ENCODE data around the gene SMPD2. TPM values are rescaled to one million over a fixed set of nuclear protein-coding genes. Genes with fewer than 3 reads are reported as not detected.

Gene SMPD2
- total RNA-seq, result 9.8 to 11.9 TPM (median 10.4 TPM) in 3 replicates

DNA sequence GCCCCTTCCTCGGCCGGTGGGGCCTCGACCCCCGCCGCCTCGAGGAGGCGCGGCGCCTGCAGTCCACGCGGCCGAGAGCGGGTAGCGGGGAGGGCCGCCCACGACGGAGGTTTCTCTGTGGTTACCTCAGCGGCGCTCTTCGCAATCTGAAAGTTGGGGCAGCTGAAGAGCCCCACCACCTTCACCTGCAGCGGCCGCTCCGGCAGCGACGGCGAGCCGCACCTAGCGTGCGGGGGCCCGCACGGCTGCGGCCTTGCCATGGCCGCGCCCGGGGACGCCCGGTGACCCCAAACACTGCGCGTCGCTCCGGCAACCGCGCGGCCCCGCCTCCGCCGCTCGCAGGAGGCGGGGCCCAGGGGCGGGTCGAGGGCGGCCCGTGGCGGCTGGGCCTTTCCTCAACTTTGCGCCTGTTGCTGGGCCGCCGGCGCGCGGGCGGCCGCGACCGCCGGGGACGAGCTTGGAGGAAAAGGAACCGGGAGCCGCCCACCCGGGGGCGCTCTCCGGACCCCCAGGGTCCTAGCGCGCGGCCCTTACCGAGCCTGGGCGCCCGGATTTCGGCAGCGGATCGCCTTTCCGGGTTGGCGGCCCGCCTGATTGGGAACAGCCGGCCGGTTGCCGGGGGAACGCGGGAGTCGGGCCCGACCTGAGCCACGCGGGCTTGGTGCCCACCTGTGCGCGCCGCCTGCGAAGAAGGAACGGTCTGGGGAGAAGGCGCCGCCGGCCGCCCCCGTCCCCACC is at the start of gene SMPD2, which contains the start of gene PPIL6:
TSS of gene SMPD2 (plus strand) at position 394 of the 738 bp plus-strand sequence. CDS start 398 bp downstream, outside the sequence.
TSS of gene PPIL6 (minus strand) at position 298 of the 738 bp plus-strand sequence. CDS start at position 260, 38 bp downstream.
- Mint-ChIP-seq H3K9me3 (no peaks in the 10 kb centered on the region), H3K4me3 (peak within 1 kb of the TSS; percentile 94), H3K27me3 (ENCODE audit: low read depth) (no peaks in the 10 kb centered on the region), H3K4me1 (peaks cover 18% of the 10 kb centered on the region), H3K36me3 (peaks cover 2% of the 10 kb centered on the region), H3K27ac (peak within 1 kb of the TSS; percentile 96)
- TF ChIP-seq CTCF (IDR thresholded peaks at IDR 0.05; ENCODE audit: unreplicated experiment), result peak; percentile 14
- peak; percentile 74 to 81 for DNase-seq (ENCODE audit: low spot score in 2 of 2, unreplicated experiment in 2 of 2)

- Mint-ChIP-seq H3K9me3 (no peaks in the 10 kb centered on the region), H3K4me1 (peaks cover 3% of the 10 kb centered on the region), H3K27ac (no peak overlapping the region), H3K4me3 (no peak overlapping the region), H3K36me3 (no peaks in the 10 kb centered on the region), H3K27me3 (ENCODE audit: low read depth) (no peaks in the 10 kb centered on the region)
- no peak for TF ChIP-seq CTCF (IDR thresholded peaks at IDR 0.05; ENCODE audit: unreplicated experiment)
- no peak for DNase-seq (ENCODE audit: low spot score in 2 of 2, unreplicated experiment in 2 of 2)
These were observed 47.2 kb upstream of the SMPD2 start for GRCh38 chr6:109393157-109393885.

GRCh38 chr6:109393886-109394281 is 46.6 kb upstream of the SMPD2 start:
- peaks cover 3% of the 10 kb centered on the region for H3K4me1 Mint-ChIP-seq
- no peak overlapping the region for H3K4me3 Mint-ChIP-seq
- H3K9me3 Mint-ChIP-seq, result no peaks in the 10 kb centered on the region
- TF ChIP-seq CTCF (IDR thresholded peaks at IDR 0.05; ENCODE audit: unreplicated experiment), result no peak
- no peak overlapping the region for H3K27ac Mint-ChIP-seq
- no peaks in the 10 kb centered on the region for H3K36me3 Mint-ChIP-seq
- H3K27me3 Mint-ChIP-seq (ENCODE audit: low read depth), result no peaks in the 10 kb centered on the region
- no peak for DNase-seq (ENCODE audit: low spot score in 2 of 2, unreplicated experiment in 2 of 2)

DNA sequence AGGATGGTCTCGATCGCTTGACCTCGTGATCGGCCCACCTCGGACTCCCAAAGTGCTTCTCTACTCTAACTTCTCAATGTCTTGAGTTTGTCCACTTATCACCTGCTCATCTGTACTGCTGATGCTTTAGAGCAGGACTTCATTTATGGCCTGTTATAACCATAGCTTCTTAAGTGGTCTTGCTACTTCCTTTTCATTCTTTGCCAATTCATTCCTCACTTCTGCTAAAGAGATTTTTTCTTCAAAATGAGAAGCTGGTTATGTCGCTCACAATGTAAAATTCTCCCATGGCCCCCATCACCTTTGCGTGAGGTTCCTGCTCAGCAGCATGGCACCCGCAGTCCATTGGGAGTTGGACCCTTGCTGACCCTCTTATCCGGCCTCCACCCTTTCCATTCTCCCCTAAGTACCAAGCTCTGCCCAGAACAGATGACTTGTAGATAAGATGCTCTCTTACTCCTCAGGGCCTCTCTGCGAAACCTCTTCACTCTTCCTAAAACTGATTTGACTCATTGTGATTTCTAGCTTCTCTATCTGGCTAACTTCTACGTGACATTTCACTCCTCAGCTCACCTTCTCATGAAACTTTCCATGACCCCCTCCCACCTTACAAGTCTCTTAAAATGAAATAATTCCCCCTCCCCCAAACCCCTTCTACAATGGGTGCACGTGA is 44.3 kb upstream of the SMPD2 start:
- no peaks in the 10 kb centered on the region for H3K4me1 Mint-ChIP-seq
- TF ChIP-seq CTCF (IDR thresholded peaks at IDR 0.05; ENCODE audit: unreplicated experiment), result no peak

GRCh38 chr6:109397020-109397419 is 43.5 kb upstream of the SMPD2 start:
- no peaks in the 10 kb centered on the region for H3K9me3 Mint-ChIP-seq
- H3K4me1 Mint-ChIP-seq, result no peaks in the 10 kb centered on the region
- no peak overlapping the region for H3K4me3 Mint-ChIP-seq
- DNase-seq (ENCODE audit: low spot score in 2 of 2, unreplicated experiment in 2 of 2), result no peak
- H3K27me3 Mint-ChIP-seq (ENCODE audit: low read depth), result no peaks in the 10 kb centered on the region
- no peaks in the 10 kb centered on the region for H3K36me3 Mint-ChIP-seq
- no peak for TF ChIP-seq CTCF (IDR thresholded peaks at IDR 0.05; ENCODE audit: unreplicated experiment)
- no peak overlapping the region for H3K27ac Mint-ChIP-seq

More for the DNA sequence above, 44.3 kb upstream of the SMPD2 start:
- Mint-ChIP-seq H3K36me3 (no peaks in the 10 kb centered on the region), H3K4me3 (no peak overlapping the region), H3K27me3 (ENCODE audit: low read depth) (no peaks in the 10 kb centered on the region), H3K27ac (no peak overlapping the region), H3K9me3 (no peaks in the 10 kb centered on the region)
- no peak for DNase-seq (ENCODE audit: low spot score in 2 of 2, unreplicated experiment in 2 of 2)

Data from mesothelial cell of epicardium (in vitro differentiated cells).